Eye (tissue), 1 donor: Measurements from ENCODE around the gene BCAP31.
"Not testable (repeated sequence)": the region's sequence is repeated elsewhere in the genome, so short reads cannot be mapped to it uniquely, and the experiment has no call there.

Experiments used
- DNase-seq: peaks from one replicate; pipeline ENCODE4 v3.0.0-alpha.2; 2015

Gene BCAP31

DNA sequence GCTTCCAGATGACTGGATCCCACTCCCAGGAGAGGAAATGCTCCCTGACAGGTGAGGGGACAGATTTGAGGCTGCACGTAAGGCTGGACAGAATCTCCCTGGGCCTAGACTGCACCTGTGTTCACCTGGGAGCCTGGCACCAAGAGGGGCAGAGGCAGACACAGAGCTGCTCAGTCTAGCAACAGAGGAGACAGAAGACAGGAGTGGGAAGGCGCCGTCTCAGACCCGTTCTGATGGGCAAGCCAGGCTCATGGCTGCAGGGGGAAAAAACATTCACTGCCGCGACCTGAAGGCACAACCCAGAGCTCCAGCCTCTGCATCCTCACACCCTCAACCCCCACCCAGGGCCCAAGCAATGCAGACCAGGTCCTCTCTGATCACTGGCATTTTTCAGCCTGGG is 16.8 kb downstream of the BCAP31 start:
- no peak for DNase-seq

- no peak for DNase-seq
Measured at GRCh38 chrX:153706799-153707198, 17.4 kb downstream of the BCAP31 start.

GRCh38 chrX:153705403-153706060 is 18.7 kb downstream of the BCAP31 start:
- DNase-seq: not testable (repeated sequence)

DNA sequence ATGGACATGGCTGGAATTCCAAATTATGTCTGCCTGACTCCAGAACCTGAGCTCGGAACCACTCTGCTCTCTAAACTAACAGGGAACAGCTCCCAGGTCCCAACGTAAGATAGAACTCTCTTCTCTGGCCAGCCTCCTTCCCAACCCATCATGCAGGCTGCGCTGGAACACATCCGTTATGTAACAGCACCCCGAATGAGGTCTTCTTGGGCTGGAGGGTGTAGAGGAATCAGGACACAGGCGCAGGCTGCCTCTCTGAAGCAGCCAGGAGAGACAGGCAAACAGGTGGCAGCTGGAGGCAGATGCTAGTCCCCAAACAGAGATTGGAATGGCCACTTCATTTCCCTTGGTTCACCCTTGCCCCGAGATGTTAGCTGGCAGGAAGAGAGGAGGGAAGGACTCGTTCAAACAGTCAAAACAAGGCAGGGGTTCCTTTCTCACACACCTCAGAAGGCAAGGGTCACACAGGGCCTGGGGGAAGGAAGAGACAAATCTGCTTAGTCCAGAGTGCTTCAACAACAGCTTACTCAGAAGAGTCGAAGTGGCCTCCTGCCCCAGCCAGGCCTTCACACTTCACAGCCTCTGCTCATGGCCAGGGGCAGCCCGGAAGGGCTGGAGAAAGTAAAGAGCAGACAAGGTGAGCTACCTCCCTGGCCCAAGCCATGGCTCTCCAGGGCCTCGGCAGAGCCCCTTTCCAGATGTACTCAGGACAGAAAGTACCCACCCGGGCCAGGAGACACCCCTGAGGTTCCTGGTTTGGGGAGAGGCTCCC is 19.4 kb downstream of the BCAP31 start:
- DNase-seq: not testable (repeated sequence)

- no peak for DNase-seq
Measured at GRCh38 chrX:153704021-153704526, 20.1 kb downstream of the BCAP31 start.

DNA sequence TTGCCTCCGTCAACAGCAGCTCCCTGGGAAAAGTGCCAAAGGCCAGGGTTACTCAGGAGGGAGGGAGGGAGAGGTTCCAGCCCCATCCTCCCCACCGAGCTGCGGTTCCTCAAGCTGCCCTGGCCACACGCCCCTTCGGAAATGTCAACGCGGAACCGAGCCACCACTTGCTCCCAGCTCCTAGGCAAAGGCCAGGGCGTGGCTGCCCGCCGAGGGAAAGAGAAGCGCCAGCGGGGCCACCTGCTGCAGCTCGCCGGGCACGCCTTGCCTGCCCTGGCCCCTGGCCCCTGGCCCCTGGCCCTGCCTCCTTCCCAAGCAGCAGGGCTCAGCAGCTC is 21.2 kb downstream of the BCAP31 start:
- DNase-seq: no peak

- no peak for DNase-seq
Measured at GRCh38 chrX:153702336-153703035, 21.7 kb downstream of the BCAP31 start.

DNA sequence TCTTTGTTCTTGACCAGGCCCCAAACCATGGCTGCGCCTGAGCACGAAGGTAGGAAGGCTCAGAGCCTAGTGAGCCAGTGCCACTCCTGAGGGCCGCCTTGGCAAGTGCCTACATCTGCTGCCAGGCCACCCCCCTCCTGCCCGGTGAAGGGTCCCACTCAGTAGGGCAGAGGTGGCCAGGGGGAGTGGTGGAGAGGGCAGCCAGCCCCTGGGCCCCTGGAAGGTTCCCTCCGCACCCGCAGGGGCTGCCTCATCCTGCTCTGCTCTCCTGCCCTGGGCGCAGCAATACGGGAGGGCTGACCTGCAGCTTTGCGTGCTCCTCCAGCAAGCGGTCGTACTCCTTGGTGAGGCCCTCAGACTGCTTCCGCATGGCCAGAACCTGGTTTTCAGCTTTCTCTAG is 22.5 kb downstream of the BCAP31 start:
- no peak for DNase-seq

DNA sequence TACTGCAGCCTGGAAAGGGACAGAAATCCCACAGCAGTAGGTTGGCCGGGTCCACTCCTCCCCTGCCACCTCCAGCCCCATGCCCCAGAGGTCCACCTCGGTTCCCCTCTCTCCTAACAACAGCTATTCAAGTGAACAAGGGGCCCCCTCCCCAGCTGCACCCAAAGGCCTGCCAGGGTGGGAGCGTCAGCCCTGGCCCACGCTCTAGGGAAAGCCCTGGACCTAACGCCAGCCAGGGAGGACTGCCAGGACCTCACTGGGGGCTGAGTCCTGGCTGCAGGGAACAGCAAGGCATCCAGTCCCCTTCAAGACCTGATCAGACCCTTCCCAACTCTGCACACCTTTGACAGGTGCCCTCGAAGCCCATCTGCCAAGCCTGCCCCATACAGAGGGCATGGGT is 23.2 kb downstream of the BCAP31 start:
- no peak for DNase-seq

DNA sequence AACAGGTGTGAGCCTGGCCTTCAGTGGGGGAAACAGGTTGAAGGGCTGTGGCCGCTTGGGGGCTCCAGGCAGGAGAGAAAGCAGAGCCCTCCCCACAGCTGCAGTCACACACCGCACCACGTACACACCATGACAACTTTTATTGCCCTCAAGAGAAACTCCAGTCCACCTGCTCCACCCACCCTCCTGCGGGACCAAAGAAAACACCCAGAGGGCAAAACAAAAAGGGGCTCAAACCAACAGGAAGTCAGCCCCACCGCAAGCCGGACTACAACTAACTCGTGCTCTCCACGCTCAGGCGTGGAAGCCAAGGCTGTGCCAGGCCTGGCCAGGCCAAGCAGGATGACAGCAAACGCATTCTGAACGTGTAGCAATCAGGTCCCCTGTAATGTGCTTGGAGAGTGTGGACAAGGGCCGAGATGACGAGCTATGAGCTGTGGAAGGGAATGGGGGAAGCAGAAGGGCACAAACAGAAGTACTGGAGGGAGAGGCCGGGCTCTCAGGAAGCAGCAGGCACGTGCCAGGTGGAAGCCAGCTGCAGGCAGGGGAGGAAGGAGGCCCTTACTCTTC is 23.7 kb downstream of the BCAP31 start:
- DNase-seq: no peak

GRCh38 chrX:153699784-153700371 is 24.3 kb downstream of the BCAP31 start:
- not testable (repeated sequence) for DNase-seq

- not testable (repeated sequence) for DNase-seq
Measured at GRCh38 chrX:153699210-153699783, 24.9 kb downstream of the BCAP31 start.

DNA sequence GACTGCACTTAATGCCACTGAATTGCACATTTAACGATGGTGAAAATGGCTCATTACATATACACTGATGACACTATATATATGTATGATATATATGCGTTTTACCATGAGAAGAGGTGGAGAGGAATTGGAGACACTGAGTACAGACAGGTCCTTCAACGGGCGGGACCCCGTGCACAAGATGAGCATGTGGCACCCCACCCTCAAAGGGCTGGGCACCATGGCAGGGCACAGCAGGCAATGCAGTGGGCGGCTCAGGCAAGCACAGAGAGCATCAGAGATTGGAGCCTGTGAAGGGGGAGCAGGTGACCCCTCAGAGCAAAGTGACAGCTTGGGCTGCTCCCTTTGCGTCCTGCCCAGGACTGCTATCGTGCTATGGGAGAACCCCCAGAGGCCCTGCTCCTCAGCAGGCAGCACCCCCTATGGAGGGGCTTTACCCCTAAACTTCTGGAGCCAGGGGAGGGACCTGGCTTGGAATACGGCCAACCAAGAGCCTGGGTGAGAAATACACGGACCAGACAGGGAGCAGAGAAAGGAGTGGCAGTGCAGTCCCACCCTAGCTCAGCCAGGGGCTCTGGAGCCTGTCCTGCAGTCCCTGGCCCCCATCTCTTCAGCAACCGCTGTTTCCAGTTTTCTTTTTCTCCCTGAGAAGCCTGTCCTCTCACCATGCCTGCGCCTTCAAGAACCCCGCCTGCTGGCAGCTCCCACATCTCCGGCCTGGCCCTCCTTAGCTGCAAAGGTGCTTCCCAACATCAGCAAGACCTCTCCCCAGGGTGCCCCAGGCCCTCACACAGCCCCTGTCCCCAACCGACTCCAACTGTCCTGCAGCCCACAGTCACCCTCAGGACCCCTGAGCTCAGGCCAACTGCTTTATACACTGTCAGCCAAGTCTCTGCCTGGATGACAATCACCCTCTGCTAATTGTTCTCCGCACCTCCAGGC is 26.0 kb downstream of the BCAP31 start:
- no peak for DNase-seq

- not testable (repeated sequence) for DNase-seq
Measured at GRCh38 chrX:153696986-153697722, 27.0 kb downstream of the BCAP31 start.

GRCh38 chrX:153696538-153696937 is 27.6 kb downstream of the BCAP31 start:
- not testable (repeated sequence) for DNase-seq

DNA sequence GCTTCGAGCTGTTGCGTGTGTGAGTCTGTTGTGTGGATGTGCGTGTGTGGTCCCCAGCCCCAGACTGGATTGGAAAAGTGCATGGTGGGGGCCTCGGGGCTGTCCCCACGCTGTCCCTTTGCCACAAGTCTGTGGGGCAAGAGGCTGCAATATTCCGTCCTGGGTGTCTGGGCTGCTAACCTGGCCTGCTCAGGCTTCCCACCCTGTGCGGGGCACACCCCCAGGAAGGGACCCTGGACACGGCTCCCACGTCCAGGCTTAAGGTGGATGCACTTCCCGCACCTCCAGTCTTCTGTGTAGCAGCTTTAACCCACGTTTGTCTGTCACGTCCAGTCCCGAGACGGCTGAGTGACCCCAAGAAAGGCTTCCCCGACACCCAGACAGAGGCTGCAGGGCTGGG is 28.1 kb downstream of the BCAP31 start:
- DNase-seq: no peak

GRCh38 chrX:153694687-153695270 is 29.4 kb downstream of the BCAP31 start:
- DNase-seq: no peak

GRCh38 chrX:153694256-153694655 is 29.9 kb downstream of the BCAP31 start:
- not testable (repeated sequence) for DNase-seq

- DNase-seq: no peak
Measured at GRCh38 chrX:153693216-153694086, 30.7 kb downstream of the BCAP31 start.
